ENCODE data around the gene KAZN.

Gene KAZN

GRCh38 chr1:14713077-14713476, 114.6 kb downstream of the KAZN start:
- no peak for DNase-seq (ENCODE audit: low read depth in 2 of 2)

- DNase-seq (ENCODE audit: low read depth in 2 of 2), result no peak
Observed at GRCh38 chr1:14715266-14715665, 116.8 kb downstream of the KAZN start.

GRCh38 chr1:14715802-14716201, 117.3 kb downstream of the KAZN start:
- no peak for DNase-seq (ENCODE audit: low read depth in 2 of 2)

- DNase-seq (ENCODE audit: low read depth in 2 of 2), result no peak
Observed at GRCh38 chr1:14716474-14716873, 118.0 kb downstream of the KAZN start.

GRCh38 chr1:14718476-14718875, 120.0 kb downstream of the KAZN start:
- no peak for DNase-seq (ENCODE audit: low read depth in 2 of 2)

GRCh38 chr1:14723401-14723800, 124.9 kb downstream of the KAZN start:
- no peak for DNase-seq (ENCODE audit: low read depth in 2 of 2)

- DNase-seq (ENCODE audit: low read depth in 2 of 2), result no peak
Observed at GRCh38 chr1:14724246-14724645, 125.8 kb downstream of the KAZN start.

- DNase-seq (ENCODE audit: low read depth in 2 of 2), result no peak
Observed at GRCh38 chr1:14724678-14725077, 126.2 kb downstream of the KAZN start.

- no peak for DNase-seq (ENCODE audit: low read depth in 2 of 2)
Observed at GRCh38 chr1:14725238-14725637, 126.8 kb downstream of the KAZN start.

GRCh38 chr1:14725695-14726094, 127.2 kb downstream of the KAZN start:
- no peak for DNase-seq (ENCODE audit: low read depth in 2 of 2)

- no peak for DNase-seq (ENCODE audit: low read depth in 2 of 2)
Observed at GRCh38 chr1:14726606-14727005, 128.1 kb downstream of the KAZN start.

- DNase-seq (ENCODE audit: low read depth in 2 of 2), result no peak
Observed at GRCh38 chr1:14728516-14728915, 130.0 kb downstream of the KAZN start.

GRCh38 chr1:14732728-14733047, 134.2 kb downstream of the KAZN start:
- DNase-seq (ENCODE audit: low read depth in 2 of 2), result no peak

- no peak for DNase-seq (ENCODE audit: low read depth in 2 of 2)
Observed at GRCh38 chr1:14733048-14733778, 134.7 kb downstream of the KAZN start.

- DNase-seq (ENCODE audit: low read depth in 2 of 2), result no peak
Observed at GRCh38 chr1:14733779-14734140, 135.3 kb downstream of the KAZN start.

- no peak for DNase-seq (ENCODE audit: low read depth in 2 of 2)
Observed at GRCh38 chr1:14735841-14736240, 137.4 kb downstream of the KAZN start.

GRCh38 chr1:14737561-14738094, 139.1 kb downstream of the KAZN start:
- DNase-seq (ENCODE audit: low read depth in 2 of 2), result no peak

GRCh38 chr1:14738235-14738634, 139.8 kb downstream of the KAZN start:
- DNase-seq (ENCODE audit: low read depth in 2 of 2), result no peak

- no peak for DNase-seq (ENCODE audit: low read depth in 2 of 2)
Observed at GRCh38 chr1:14738647-14739046, 140.2 kb downstream of the KAZN start.

- no peak for DNase-seq (ENCODE audit: low read depth in 2 of 2)
Observed at GRCh38 chr1:14739082-14739832, 140.8 kb downstream of the KAZN start.

- no peak for DNase-seq (ENCODE audit: low read depth in 2 of 2)
Observed at GRCh38 chr1:14740016-14740415, 141.5 kb downstream of the KAZN start.

GRCh38 chr1:14741082-14741481, 142.6 kb downstream of the KAZN start:
- no peak for DNase-seq (ENCODE audit: low read depth in 2 of 2)

GRCh38 chr1:14741532-14741931, 143.0 kb downstream of the KAZN start:
- no peak for DNase-seq (ENCODE audit: low read depth in 2 of 2)
